Neural crest cell (in vitro differentiated cells): Measurements from ENCODE around the gene CDC42BPA. TPM values are rescaled to one million over a fixed set of nuclear protein-coding genes. Genes with fewer than 3 reads are reported as not detected.

Source experiments
- DNase-seq: peaks from one replicate; pipeline ENCODE4 v3.0.0; 2021; ENCODE audit warnings: low read depth, mixed read lengths, low spot score
- H3K27ac Mint-ChIP-seq: one replicate; pipeline ENCODE4 v1.8.0; 2021; ENCODE audit warnings: mild to moderate bottlenecking, mixed read lengths; ENCODE audit not compliant: unreplicated experiment
- H3K27me3 Mint-ChIP-seq: 2 replicates; pipeline ENCODE4 v1.8.0; 2021; ENCODE audit warnings: low read depth, mild to moderate bottlenecking, mixed read lengths
- H3K36me3 Mint-ChIP-seq: 2 replicates; pipeline ENCODE4 v1.8.0; 2021; ENCODE audit warnings: low read depth, mild to moderate bottlenecking, mixed read lengths
- H3K4me1 Mint-ChIP-seq: 2 replicates; pipeline ENCODE4 v1.8.0; 2021; ENCODE audit warnings: mixed read lengths
- H3K4me3 Mint-ChIP-seq: one replicate; pipeline ENCODE4 v1.8.0; 2021; ENCODE audit warnings: mild to moderate bottlenecking, mixed read lengths
- H3K9me3 Mint-ChIP-seq: 2 replicates; pipeline ENCODE4 v1.8.0; 2021; ENCODE audit warnings: mixed read lengths
- total RNA-seq: library from RNA; stranded (reverse); gene quantifications from 2 replicates; pipeline ENCODE4 v1.2.1, GENCODE V29; 2021
- TF ChIP-seq, protein P1 (sequence below): fragments of 200-600 bp; sonication (generic); conservative IDR thresholded peaks from 2 replicates; pipeline ENCODE4 v1.5.0; 2021; ENCODE audit warnings: antibody characterized with exemption, mild to moderate bottlenecking

Gene CDC42BPA
- total RNA-seq, 1 donor from 2014 or later: 35.6 TPM

DNA sequence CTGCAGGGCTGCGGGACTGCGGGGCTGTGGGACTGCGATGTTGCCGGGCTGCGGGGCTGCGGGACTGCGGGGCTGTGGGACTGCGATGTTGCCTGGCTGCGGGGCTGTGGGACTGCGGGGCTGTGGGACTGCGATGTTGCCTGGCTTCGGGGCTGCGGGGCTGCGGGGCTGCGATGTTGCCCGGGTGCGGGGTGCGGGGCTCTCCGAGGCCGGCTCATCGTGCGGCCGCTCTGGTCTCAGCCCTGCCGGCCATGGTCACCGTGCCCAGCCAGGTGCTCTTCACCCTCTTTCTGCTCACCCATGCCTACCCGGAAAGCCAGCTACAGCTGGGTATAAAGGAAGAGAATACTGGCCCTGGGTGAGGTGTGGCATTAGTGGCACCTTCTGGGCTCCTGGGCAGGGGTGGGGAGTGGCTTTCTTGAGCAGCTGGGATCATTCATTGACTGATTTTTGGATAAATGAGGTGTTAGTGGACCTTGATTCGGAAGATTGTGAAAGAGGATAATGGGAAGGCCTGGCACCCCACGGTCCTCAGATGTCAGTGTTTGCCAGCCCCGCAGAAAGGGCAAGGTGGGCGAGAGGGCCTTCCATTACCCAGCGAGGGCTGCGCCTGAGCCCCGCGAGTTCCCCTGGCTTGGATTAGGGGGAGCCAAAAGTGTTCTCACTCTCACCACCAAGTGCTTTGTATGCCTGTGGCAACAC is 341.9 kb downstream of the CDC42BPA start:
- no peak overlapping the region for H3K27ac Mint-ChIP-seq
- TF ChIP-seq, protein P1, sequence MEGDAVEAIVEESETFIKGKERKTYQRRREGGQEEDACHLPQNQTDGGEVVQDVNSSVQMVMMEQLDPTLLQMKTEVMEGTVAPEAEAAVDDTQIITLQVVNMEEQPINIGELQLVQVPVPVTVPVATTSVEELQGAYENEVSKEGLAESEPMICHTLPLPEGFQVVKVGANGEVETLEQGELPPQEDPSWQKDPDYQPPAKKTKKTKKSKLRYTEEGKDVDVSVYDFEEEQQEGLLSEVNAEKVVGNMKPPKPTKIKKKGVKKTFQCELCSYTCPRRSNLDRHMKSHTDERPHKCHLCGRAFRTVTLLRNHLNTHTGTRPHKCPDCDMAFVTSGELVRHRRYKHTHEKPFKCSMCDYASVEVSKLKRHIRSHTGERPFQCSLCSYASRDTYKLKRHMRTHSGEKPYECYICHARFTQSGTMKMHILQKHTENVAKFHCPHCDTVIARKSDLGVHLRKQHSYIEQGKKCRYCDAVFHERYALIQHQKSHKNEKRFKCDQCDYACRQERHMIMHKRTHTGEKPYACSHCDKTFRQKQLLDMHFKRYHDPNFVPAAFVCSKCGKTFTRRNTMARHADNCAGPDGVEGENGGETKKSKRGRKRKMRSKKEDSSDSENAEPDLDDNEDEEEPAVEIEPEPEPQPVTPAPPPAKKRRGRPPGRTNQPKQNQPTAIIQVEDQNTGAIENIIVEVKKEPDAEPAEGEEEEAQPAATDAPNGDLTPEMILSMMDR: no peak

GRCh38 chr1:226975259-226976250 is 342.7 kb downstream of the CDC42BPA start:
- peaks cover 28% of the 10 kb centered on the region for H3K27me3 Mint-ChIP-seq
- peak overlapping the region; percentile 23 for H3K4me3 Mint-ChIP-seq
- TF ChIP-seq, protein P1: no peak
- peaks cover 6% of the 10 kb centered on the region for H3K36me3 Mint-ChIP-seq
- peaks cover 19% of the 10 kb centered on the region for H3K4me1 Mint-ChIP-seq
- DNase-seq: no peak
- H3K27ac Mint-ChIP-seq: peak overlapping the region; percentile 27
- peaks cover 6% of the 10 kb centered on the region for H3K9me3 Mint-ChIP-seq

More for the DNA sequence above, 341.9 kb downstream of the CDC42BPA start:
- Mint-ChIP-seq H3K4me3 (no peak overlapping the region), H3K9me3 (peaks cover 6% of the 10 kb centered on the region), H3K27me3 (peaks cover 28% of the 10 kb centered on the region), H3K4me1 (peaks cover 19% of the 10 kb centered on the region), H3K36me3 (peaks cover 6% of the 10 kb centered on the region)
- no peak for DNase-seq

DNA sequence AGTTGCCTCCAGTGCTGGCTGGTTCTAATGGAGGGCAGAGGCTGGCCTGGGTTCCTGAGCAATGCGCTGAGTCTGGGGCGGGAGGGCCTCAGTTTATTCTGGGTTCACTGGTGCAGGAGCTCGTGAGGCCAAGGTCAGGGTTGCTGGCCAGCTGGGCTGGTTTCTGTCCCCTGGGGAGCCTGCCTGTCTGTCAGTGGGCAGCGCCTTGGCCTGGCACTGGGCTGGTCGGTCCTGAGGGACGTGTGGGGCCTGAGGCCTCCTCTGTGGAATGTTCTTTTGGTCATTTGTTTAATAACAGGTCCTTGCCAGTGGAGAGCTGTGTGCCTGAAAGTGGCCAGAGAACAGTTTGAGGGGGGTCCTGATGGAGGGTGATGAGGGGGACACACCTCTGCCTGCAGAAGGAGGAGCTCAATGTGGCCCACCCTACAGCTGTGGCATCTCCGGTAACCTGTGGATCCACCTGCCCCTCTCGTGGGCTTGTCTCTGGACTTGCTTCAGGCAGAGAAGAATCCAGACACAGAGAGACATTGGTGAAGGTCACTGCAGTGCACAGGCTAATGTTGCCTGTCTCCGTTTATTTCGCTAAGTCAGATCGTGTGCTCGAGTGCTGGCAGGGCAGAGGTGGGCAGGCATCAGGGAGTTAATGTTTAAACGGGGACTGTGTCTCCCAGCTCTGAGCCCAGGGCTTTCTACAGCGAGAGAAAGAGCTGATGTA is 343.6 kb downstream of the CDC42BPA start:
- Mint-ChIP-seq H3K27ac (peak overlapping the region; percentile 27), H3K9me3 (peaks cover 6% of the 10 kb centered on the region), H3K4me3 (no peak overlapping the region), H3K4me1 (peaks cover 19% of the 10 kb centered on the region), H3K36me3 (peaks cover 6% of the 10 kb centered on the region), H3K27me3 (peaks cover 28% of the 10 kb centered on the region)
- DNase-seq: no peak
- TF ChIP-seq, protein P1: no peak

DNA sequence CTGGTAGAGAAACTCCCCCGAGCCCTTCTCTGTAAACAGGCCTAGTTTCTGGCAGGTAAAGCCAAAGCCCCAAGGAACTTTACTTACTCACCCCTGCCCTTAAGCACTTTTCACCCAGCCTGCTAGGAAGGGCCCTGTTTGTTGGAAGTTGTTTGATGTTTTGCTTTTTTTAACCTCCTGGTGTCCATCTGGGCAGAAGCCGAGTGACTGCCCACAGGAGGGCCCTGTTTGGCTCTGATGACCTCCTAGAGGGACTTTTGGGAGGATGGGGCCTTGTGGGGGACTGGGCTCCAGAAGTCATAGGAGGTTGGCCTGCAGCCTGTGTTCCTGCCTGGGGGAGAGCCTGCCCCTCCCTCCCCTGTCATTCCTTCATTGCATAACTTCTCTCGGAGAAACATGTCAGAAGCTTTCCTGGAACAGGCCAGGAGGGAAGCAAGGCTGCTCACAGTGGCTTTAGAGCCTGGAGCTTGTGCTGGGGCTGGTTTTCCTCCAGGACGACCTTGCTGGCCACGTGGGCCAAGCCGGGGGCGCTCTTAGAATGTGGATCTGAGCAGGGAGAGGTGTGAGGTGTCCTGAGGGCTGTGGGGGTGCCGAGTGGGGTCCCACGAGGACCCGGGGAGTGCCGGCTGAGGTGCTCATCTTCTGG is 344.3 kb downstream of the CDC42BPA start:
- H3K27ac Mint-ChIP-seq: peak overlapping the region; percentile 27
- peaks cover 19% of the 10 kb centered on the region for H3K4me1 Mint-ChIP-seq
- H3K9me3 Mint-ChIP-seq: peaks cover 6% of the 10 kb centered on the region
- TF ChIP-seq, protein P1: no peak
- H3K36me3 Mint-ChIP-seq: peaks cover 6% of the 10 kb centered on the region
- no peak for DNase-seq
- peaks cover 28% of the 10 kb centered on the region for H3K27me3 Mint-ChIP-seq
- H3K4me3 Mint-ChIP-seq: no peak overlapping the region
